Ascending aorta (tissue), 2 donors: ENCODE results near the gene SAMD11. TPM values are rescaled to one million over a fixed set of nuclear protein-coding genes. Genes with fewer than 3 reads are reported as not detected.
"Not testable (repeated sequence)": the region's sequence is repeated elsewhere in the genome, so short reads cannot be mapped to it uniquely, and the experiment has no call there.

Experiments used
- DNase-seq, 2 donors: peaks; one replicate each; pipeline ENCODE4 v3.0.0-alpha.2; 2019; ENCODE audit warnings: low spot score in 2 of 2
- H3K27ac ChIP-seq, 2 donors: fragments of 200-600 bp; sonication (generic); one replicate each; pipeline ENCODE4 v1.5.1; 2016 to 2017; ENCODE audit warnings: mild to moderate bottlenecking in 1 of 2
- H3K27me3 ChIP-seq: fragments of 200-600 bp; sonication (generic); one replicate; pipeline ENCODE4 v1.5.1; 2017
- H3K36me3 ChIP-seq, 2 donors: fragments of 200-600 bp; sonication (generic); one replicate each; pipeline ENCODE4 v1.5.1; 2016
- H3K4me1 ChIP-seq, 2 donors: fragments of 200-600 bp; sonication (generic); one replicate each; pipeline ENCODE4 v1.5.1; 2016 to 2017; ENCODE audit warnings: mild to moderate bottlenecking in 1 of 2
- H3K4me3 ChIP-seq, 2 donors: fragments of 200-600 bp; sonication (generic); one replicate each; pipeline ENCODE4 v1.5.1; 2016 to 2017; ENCODE audit warnings: mild to moderate bottlenecking in 1 of 2
- H3K9me3 ChIP-seq, 2 donors: fragments of 200-600 bp; sonication (generic); one replicate each; pipeline ENCODE4 v1.5.1; 2016
- intact Hi-C: fragments of 100-400 bp; cut with DNase I; formaldehyde crosslinking; loops from one replicate; pipeline ENCODE4 v1.15.1; 2023
- total RNA-seq: library from RNA; depleted of rRNA; stranded (reverse); fragments of >200 nt; gene quantifications from one replicate; pipeline ENCODE4 v1.1.0, GENCODE V29; 2016
- TF ChIP-seq, protein P1 (sequence below), 3 experiments: fragments of 200-600 bp in 2 of 3; fragments of 450-650 bp in 1 of 3; sonication (generic) in 2 of 3; IDR thresholded peaks; one replicate each; pipeline ENCODE4 v1.5.1; 2016 to 2019; ENCODE audit warnings: antibody characterized with exemption in 3 of 3, mild to moderate bottlenecking in 1 of 3, moderate library complexity in 1 of 3

SAMD11 gene, protein sequence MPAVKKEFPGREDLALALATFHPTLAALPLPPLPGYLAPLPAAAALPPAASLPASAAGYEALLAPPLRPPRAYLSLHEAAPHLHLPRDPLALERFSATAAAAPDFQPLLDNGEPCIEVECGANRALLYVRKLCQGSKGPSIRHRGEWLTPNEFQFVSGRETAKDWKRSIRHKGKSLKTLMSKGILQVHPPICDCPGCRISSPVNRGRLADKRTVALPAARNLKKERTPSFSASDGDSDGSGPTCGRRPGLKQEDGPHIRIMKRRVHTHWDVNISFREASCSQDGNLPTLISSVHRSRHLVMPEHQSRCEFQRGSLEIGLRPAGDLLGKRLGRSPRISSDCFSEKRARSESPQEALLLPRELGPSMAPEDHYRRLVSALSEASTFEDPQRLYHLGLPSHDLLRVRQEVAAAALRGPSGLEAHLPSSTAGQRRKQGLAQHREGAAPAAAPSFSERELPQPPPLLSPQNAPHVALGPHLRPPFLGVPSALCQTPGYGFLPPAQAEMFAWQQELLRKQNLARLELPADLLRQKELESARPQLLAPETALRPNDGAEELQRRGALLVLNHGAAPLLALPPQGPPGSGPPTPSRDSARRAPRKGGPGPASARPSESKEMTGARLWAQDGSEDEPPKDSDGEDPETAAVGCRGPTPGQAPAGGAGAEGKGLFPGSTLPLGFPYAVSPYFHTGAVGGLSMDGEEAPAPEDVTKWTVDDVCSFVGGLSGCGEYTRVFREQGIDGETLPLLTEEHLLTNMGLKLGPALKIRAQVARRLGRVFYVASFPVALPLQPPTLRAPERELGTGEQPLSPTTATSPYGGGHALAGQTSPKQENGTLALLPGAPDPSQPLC
- 9.7 TPM for total RNA-seq

DNA sequence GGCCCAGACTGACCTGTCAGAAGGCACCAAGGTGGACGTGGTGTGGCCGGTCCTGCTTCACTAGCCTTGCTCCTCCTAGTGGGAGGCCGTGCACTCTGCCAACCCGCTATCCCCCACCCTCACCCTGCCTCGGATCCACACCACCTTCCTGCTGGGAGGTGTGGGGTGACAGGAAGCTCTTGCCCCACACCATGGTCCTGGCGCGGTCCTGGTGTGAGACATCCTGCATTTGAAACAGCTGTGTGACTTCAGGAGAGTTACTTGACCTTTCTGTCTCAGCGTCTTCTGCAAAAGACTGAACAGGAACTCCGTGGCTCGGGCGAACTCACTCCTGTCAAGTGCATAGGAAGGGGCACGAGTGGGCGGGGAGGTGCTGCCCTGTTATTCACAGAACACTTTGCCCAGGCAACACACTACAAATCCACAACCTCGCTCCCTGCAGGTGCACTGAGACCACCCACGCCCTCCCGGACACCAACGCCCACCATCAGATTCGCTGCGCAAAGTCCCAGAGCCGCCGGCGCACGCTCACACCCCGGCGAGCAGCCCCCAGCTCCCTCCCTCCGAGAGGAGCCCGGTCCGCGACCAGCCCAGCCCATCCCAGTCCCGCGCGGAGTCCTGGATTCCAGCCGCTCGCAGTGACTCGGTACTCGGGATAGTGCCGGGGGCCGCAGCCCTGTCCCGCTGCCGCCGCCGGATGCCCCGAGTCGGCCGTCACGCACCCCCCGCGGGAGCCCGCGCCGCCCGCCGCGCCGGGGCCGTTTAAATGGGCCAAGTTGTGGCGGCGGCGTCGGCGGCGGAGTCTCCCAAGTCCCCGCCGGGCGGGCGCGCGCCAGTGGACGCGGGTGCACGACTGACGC, at the start of gene SAMD11:
Gene SAMD11 (plus strand): TSS at position 793 of the 860 bp plus-strand sequence. CDS start 509 bp downstream, outside the sequence.
- Histone ChIP-seq H3K27me3 (peaks cover 3% of the 10 kb centered on the region), H3K4me1 (peaks cover 22 to 26% of the 10 kb centered on the region in 2 donors), H3K36me3 (no peaks in the 10 kb centered on the region), H3K4me3 (peak within 1 kb of the TSS; percentile 67 to 71), H3K27ac (peak within 1 kb of the TSS; percentile 12 to 79), H3K9me3 (no peaks in the 10 kb centered on the region)
- intact Hi-C loops, result loop anchor here (2.0 kb wide), 1 partner anchor 35 kb away; the partner anchor contains the start of gene NOC2L
- TF ChIP-seq, protein P1, sequence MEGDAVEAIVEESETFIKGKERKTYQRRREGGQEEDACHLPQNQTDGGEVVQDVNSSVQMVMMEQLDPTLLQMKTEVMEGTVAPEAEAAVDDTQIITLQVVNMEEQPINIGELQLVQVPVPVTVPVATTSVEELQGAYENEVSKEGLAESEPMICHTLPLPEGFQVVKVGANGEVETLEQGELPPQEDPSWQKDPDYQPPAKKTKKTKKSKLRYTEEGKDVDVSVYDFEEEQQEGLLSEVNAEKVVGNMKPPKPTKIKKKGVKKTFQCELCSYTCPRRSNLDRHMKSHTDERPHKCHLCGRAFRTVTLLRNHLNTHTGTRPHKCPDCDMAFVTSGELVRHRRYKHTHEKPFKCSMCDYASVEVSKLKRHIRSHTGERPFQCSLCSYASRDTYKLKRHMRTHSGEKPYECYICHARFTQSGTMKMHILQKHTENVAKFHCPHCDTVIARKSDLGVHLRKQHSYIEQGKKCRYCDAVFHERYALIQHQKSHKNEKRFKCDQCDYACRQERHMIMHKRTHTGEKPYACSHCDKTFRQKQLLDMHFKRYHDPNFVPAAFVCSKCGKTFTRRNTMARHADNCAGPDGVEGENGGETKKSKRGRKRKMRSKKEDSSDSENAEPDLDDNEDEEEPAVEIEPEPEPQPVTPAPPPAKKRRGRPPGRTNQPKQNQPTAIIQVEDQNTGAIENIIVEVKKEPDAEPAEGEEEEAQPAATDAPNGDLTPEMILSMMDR (IDR thresholded peaks at IDR 0.05), result no peak
- DNase-seq, result peak; percentile 31 to 93

DNA sequence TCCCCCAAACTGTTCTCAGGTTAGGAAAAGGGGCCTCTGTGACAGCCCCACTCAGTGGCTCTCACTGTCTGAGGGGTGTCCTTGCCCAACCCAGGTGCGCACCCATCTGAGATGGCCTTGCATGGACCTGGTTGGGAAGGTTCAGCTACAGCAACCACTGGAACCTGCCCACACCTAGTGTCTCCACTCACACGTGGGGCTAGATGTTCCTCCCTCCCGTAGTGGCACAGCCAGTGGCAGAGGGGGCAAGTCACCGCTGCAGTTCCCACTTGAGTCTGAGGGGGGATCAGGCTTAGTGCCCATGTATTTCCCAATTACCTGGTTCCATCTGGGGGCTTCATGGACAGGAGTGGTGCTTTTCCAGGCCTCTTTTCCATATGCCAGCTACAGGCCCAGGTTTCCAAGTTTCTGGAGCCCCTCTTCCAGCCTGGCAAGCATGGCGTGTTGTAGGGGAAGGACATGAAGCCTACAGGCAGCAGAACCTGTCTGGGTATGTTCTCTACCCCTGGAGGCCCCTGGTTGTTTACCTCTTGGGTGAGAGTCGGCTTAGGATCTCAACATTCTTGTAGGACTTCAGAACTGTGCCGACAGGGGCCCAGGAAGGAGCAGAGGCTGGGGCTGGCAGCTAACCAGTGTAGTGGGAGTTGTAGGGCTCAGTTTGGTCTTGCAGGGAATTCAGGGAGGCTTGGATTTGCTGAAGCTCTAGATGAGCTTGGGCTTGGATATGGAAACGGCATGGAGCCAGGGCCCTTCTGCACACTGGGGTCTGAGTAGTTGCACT, 47.1 kb upstream of the SAMD11 start:
- H3K9me3 ChIP-seq, H3K36me3 ChIP-seq, H3K4me3 ChIP-seq, H3K4me1 ChIP-seq, H3K27me3 ChIP-seq, DNase-seq, H3K27ac ChIP-seq, intact Hi-C loops: not testable (repeated sequence)

DNA sequence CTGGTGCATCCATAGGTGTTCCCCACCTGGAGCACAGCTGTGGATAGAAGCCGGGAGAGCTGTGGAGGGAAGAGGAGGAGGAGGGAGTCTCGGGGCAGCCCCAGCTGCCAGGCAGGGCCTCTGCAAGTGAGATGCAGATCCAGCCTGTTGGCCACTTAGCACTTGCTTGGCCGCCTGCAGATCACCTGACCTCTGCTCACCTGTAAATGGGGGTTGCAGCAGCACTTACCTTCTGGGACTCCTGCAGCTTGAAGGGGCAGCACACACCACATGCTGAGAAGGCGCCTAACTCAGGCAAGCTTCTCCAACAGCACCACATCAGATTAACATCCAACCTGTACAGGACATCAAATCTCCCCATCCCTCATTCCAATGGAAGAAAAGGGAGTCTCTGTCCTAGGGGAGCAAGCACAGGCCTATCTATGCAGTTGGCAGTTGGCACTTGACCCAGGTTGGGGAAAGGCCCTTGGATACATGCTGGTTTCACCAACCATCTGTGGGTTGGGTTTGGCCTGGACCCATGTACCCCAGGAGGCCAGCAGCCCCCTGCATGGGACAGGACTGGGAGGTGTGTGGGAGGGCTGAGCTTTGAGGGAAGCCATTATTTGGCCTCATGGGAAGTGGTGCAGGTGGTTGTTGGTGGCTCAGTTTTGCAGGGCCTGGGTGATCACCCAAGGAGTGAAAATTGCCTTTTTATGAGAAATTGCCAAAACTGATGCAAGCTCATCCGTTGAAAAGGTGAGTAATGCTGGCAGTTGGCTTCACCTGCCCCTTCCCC, 46.3 kb upstream of the SAMD11 start:
- intact Hi-C loops, H3K27ac ChIP-seq, H3K27me3 ChIP-seq, H3K4me3 ChIP-seq, H3K36me3 ChIP-seq, DNase-seq, H3K9me3 ChIP-seq, H3K4me1 ChIP-seq: not testable (repeated sequence)

DNA sequence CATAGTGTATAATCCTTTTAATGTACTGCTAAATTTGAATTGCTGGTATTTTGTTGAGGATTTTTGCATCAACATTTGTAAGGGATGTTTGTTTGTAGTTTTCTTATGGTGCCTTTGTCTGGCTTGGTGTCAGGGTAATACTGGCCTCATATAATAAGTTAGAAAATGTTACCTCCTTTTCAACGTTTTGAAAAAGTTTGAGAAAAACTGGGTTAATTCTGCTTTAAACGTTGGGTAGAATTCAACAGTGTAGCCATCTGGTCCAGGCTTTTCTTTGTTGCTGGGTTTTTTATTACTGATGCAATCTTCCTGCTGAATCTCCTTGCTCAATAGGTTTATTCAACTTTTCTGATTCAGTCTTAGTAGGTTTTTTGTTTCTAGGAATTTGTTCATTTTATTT, 43.2 kb upstream of the SAMD11 start:
- H3K4me3 ChIP-seq, H3K36me3 ChIP-seq, H3K4me1 ChIP-seq, H3K27me3 ChIP-seq, H3K27ac ChIP-seq, DNase-seq, H3K9me3 ChIP-seq, intact Hi-C loops: not testable (repeated sequence)

DNA sequence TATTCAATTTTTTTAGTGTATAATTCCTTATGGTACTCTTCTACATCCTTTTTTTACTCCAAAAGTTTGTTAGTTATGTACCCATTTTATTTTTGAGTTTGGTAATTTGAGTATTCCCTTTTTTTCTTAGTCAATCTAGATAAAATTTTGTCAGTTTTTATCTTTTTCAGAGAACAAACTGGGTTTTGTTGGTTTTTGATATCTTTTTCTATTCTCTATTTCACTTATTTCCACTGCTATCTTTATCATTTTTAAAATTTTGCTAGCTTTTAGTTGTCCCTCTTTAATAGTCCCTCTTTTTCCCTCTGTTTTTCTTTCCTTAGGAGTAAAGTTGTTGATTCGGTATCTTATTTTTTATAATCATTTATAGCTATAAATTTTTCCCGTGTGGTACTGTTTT, 42.8 kb upstream of the SAMD11 start:
- H3K4me1 ChIP-seq, DNase-seq, H3K9me3 ChIP-seq, H3K36me3 ChIP-seq, H3K4me3 ChIP-seq, H3K27me3 ChIP-seq, intact Hi-C loops, H3K27ac ChIP-seq: not testable (repeated sequence)

DNA sequence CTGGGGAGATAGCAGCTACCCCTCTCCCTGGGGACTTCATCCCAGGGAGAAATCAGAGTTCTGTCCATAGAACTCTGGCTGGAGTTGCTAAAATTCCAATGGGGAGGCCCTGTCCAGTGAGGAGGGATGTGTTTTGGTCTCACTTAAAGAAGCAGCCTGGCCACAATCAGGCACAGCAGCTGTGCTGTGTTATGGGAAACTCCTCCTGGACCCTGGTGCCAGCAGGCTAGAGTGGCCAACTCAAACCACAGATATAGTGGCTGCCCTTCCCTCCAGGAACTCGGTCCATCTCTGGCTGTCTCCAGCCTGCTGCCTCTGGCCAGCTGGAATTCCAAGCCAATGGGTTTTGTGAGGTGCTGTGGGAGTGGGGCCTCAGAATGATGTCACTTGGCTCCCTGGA, 37.4 kb upstream of the SAMD11 start:
- TF ChIP-seq, protein P1 (IDR thresholded peaks at IDR 0.05), result no peak
- H3K9me3 ChIP-seq, result no peaks in the 10 kb centered on the region
- no peaks in the 10 kb centered on the region for H3K4me1 ChIP-seq
- H3K27me3 ChIP-seq, result no peaks in the 10 kb centered on the region
- H3K36me3 ChIP-seq, result no peaks in the 10 kb centered on the region
- H3K4me3 ChIP-seq, result no peak overlapping the region
- no peak for DNase-seq
- intact Hi-C loops, result no loop called here
- H3K27ac ChIP-seq, result no peak overlapping the region
